Mesenchymal stem cell (in vitro differentiated cells and primary cell): ENCODE results near the gene DNMT1.
A peak's percentile ranks its signal among the peaks of the same experiment; 100 is the strongest.

Experiments
- DNase-seq: peaks from one replicate; pipeline ENCODE4 v3.0.0-alpha.2; 2013
- H2AFZ ChIP-seq: one replicate; pipeline ENCODE4 v1.6.1; 2013; ENCODE audit warnings: low read depth, mild to moderate bottlenecking, control low read depth, inconsistent platforms, low read length, moderate library complexity
- H2AK5ac ChIP-seq: 2 replicates; pipeline ENCODE4 v1.6.1; 2013; ENCODE audit warnings: low read length, moderate library complexity, mild to moderate bottlenecking, inconsistent platforms; ENCODE audit not compliant: severe bottlenecking
- H2BK120ac ChIP-seq: one replicate; pipeline ENCODE4 v1.6.1; 2013; ENCODE audit warnings: low read depth, mild to moderate bottlenecking, inconsistent platforms, low read length, moderate library complexity
- H2BK12ac ChIP-seq, 2 experiments: one replicate each; pipeline ENCODE4 v1.6.1; 2013; ENCODE audit warnings: inconsistent platforms in 2 of 2, low read length in 2 of 2, mild to moderate bottlenecking in 2 of 2, moderate library complexity in 2 of 2, control low read depth in 1 of 2
- H2BK15ac ChIP-seq: one replicate; pipeline ENCODE4 v1.6.1; 2013; ENCODE audit warnings: mild to moderate bottlenecking, low read depth, inconsistent platforms; ENCODE audit not compliant: poor library complexity, severe bottlenecking
- H2BK5ac ChIP-seq: 2 replicates; pipeline ENCODE4 v1.6.1; 2013; ENCODE audit warnings: low read depth, mild to moderate bottlenecking, low read length, control low read depth, inconsistent platforms; ENCODE audit not compliant: poor library complexity, severe bottlenecking
- H3K14ac ChIP-seq, 2 experiments: one replicate each; pipeline ENCODE4 v1.6.1; 2013; ENCODE audit warnings: inconsistent platforms in 2 of 2, low read length in 2 of 2, control low read depth in 1 of 2, mild to moderate bottlenecking in 1 of 2, moderate library complexity in 1 of 2
- H3K18ac ChIP-seq, 2 experiments: one replicate each; pipeline ENCODE4 v1.6.1; 2013; ENCODE audit warnings: inconsistent platforms in 2 of 2, low read length in 2 of 2, control low read depth in 1 of 2, low read depth in 1 of 2, mild to moderate bottlenecking in 1 of 2
- H3K23ac ChIP-seq, 2 experiments: one replicate each; pipeline ENCODE4 v1.6.1; 2013; ENCODE audit warnings: inconsistent platforms in 2 of 2, low read length in 2 of 2, mild to moderate bottlenecking in 2 of 2, moderate library complexity in 2 of 2, control low read depth in 1 of 2
- H3K27ac ChIP-seq: 2 replicates; pipeline ENCODE4 v1.5.1; 2013; ENCODE audit warnings: mild to moderate bottlenecking, moderate library complexity, low read length, control low read depth, inconsistent platforms; ENCODE audit not compliant: poor library complexity, severe bottlenecking
- H3K27me3 ChIP-seq, 2 experiments: 2 replicates each; pipeline versions ENCODE4 v1.6.1 to v1.7.0; 2013; ENCODE audit warnings: low read length in 2 of 2, mild to moderate bottlenecking in 2 of 2, moderate library complexity in 2 of 2, control low read depth in 1 of 2, inconsistent platforms in 1 of 2; ENCODE audit not compliant: control insufficient read depth in 1 of 2, insufficient read depth in 1 of 2
- H3K36me3 ChIP-seq, 2 experiments: 2 replicates each; pipeline versions ENCODE4 v1.6.1 to v1.7.0; 2013; ENCODE audit warnings: low read length in 2 of 2, control low read depth in 1 of 2, inconsistent platforms in 1 of 2, low read depth in 1 of 2, mild to moderate bottlenecking in 1 of 2; ENCODE audit not compliant: insufficient read depth in 2 of 2, control insufficient read depth in 1 of 2
- H3K4ac ChIP-seq, 2 experiments: one replicate each; pipeline ENCODE4 v1.6.1; 2013; ENCODE audit warnings: inconsistent platforms in 2 of 2, low read length in 2 of 2, mild to moderate bottlenecking in 2 of 2, moderate library complexity in 2 of 2, control low read depth in 1 of 2, low read depth in 1 of 2
- H3K4me1 ChIP-seq: 2 replicates; pipeline ENCODE4 v1.6.1; 2013; ENCODE audit warnings: low read depth, low read length, control low read depth; ENCODE audit not compliant: control insufficient read depth, insufficient read depth
- H3K4me2 ChIP-seq: 2 replicates; pipeline ENCODE4 v1.6.1; 2013; ENCODE audit warnings: low read length, mild to moderate bottlenecking, inconsistent platforms; ENCODE audit not compliant: poor library complexity, severe bottlenecking
- H3K4me3 ChIP-seq, 2 experiments: 2 replicates each; pipeline versions ENCODE4 v1.5.1 to v1.7.0; 2013; ENCODE audit warnings: low read length in 2 of 2, mild to moderate bottlenecking in 2 of 2, control low read depth in 1 of 2, low read depth in 1 of 2; ENCODE audit not compliant: insufficient read depth in 1 of 2
- H3K79me1 ChIP-seq: replicated peaks from 2 replicates; pipeline ENCODE4 v1.6.1; 2013; ENCODE audit warnings: mild to moderate bottlenecking, control low read depth, low read length, inconsistent platforms; ENCODE audit not compliant: poor library complexity, severe bottlenecking
- H3K9ac ChIP-seq: 2 replicates; pipeline ENCODE4 v1.7.0; 2013; ENCODE audit warnings: mild to moderate bottlenecking, low read length, moderate library complexity
- H3K9me3 ChIP-seq: 2 replicates; pipeline ENCODE4 v1.7.0; 2013; ENCODE audit warnings: mild to moderate bottlenecking, low read length; ENCODE audit not compliant: control insufficient read depth
- H4K8ac ChIP-seq: one replicate; pipeline ENCODE4 v1.6.1; 2013; ENCODE audit warnings: inconsistent platforms, mild to moderate bottlenecking, low read length, moderate library complexity
- H4K91ac ChIP-seq: one replicate; pipeline ENCODE4 v1.6.1; 2013; ENCODE audit warnings: mild to moderate bottlenecking, low read length, inconsistent platforms
- WGBS: methylation state at CpG from one replicate; pipeline ENCODE4 v1.1.7; 2013; ENCODE audit warnings: mixed read lengths; 5-methylcytosine and 5-hydroxymethylcytosine counted together

DNMT1 gene

GRCh38 chr19:10089801-10090375 lies 104.9 kb downstream of the DNMT1 start:
- H3K9ac ChIP-seq, result no peak overlapping the region
- no peak overlapping the region for H3K14ac ChIP-seq
- H3K18ac ChIP-seq, result no peak overlapping the region
- 82% methylated on average over 14 of the region's 15 CpGs for WGBS
- no peak overlapping the region for H3K4me2 ChIP-seq
- H4K91ac ChIP-seq, result no peak overlapping the region
- no peak overlapping the region for H2AK5ac ChIP-seq
- peaks cover 4% of the 10 kb centered on the region for H3K79me1 ChIP-seq
- H2BK12ac ChIP-seq, result no peak overlapping the region
- H3K4me1 ChIP-seq, result peaks cover 9% of the 10 kb centered on the region
- H2BK5ac ChIP-seq, result no peak overlapping the region
- no peak overlapping the region for H3K4ac ChIP-seq
- H2AFZ ChIP-seq, result no peak overlapping the region
- no peaks in the 10 kb centered on the region for H3K9me3 ChIP-seq
- H2BK120ac ChIP-seq, result no peak overlapping the region
- H4K8ac ChIP-seq, result no peak overlapping the region
- H3K36me3 ChIP-seq, result peaks cover 44 to 49% of the 10 kb centered on the region in 2 experiments
- no peak for DNase-seq
- H3K27ac ChIP-seq, result no peak overlapping the region
- H2BK15ac ChIP-seq, result no peak overlapping the region
- no peak overlapping the region for H3K23ac ChIP-seq
- no peak overlapping the region for H3K4me3 ChIP-seq
- H3K27me3 ChIP-seq, result no peaks in the 10 kb centered on the region

GRCh38 chr19:10088949-10089554 lies 105.7 kb downstream of the DNMT1 start:
- H3K4me2 ChIP-seq, result no peak overlapping the region

GRCh38 chr19:10087296-10088061 lies 107.3 kb downstream of the DNMT1 start:
- peak overlapping the region; percentile 19 for H4K8ac ChIP-seq
- no peak overlapping the region for H2BK12ac ChIP-seq

More at GRCh38 chr19:10088949-10089554, 105.7 kb downstream of the DNMT1 start:
- no peak overlapping the region for H3K4ac ChIP-seq
- 94% methylated on average over 6 of the region's 6 CpGs for WGBS
- H3K27ac ChIP-seq, result no peak overlapping the region
- H4K91ac ChIP-seq, result no peak overlapping the region
- H3K27me3 ChIP-seq, result no peaks in the 10 kb centered on the region
- no peak overlapping the region for H3K4me3 ChIP-seq
- H2BK12ac ChIP-seq, result no peak overlapping the region
- H4K8ac ChIP-seq, result no peak overlapping the region
- H2BK15ac ChIP-seq, result no peak overlapping the region
- H2AFZ ChIP-seq, result no peak overlapping the region
- H3K36me3 ChIP-seq, result peaks cover 44 to 49% of the 10 kb centered on the region in 2 experiments
- H3K9ac ChIP-seq, result no peak overlapping the region
- no peak for DNase-seq
- H3K18ac ChIP-seq, result no peak overlapping the region
- no peak overlapping the region for H2BK5ac ChIP-seq
- peaks cover 4% of the 10 kb centered on the region for H3K79me1 ChIP-seq
- H3K23ac ChIP-seq, result no peak overlapping the region
- peaks cover 9% of the 10 kb centered on the region for H3K4me1 ChIP-seq
- H2AK5ac ChIP-seq, result no peak overlapping the region
- H3K14ac ChIP-seq, result no peak overlapping the region
- no peak overlapping the region for H2BK120ac ChIP-seq
- H3K9me3 ChIP-seq, result no peaks in the 10 kb centered on the region

GRCh38 chr19:10086591-10087192 lies 108.1 kb downstream of the DNMT1 start:
- H3K14ac ChIP-seq, result peak overlapping the region; percentile 62 to 68
- peak overlapping the region; percentile 89 to 98 for H3K18ac ChIP-seq
- peak overlapping the region; percentile 71 for H4K8ac ChIP-seq
- DNase-seq, result no peak
- H2BK12ac ChIP-seq, result peak overlapping the region in 1 of 2 experiments; percentile 47
- H4K91ac ChIP-seq, result peak overlapping the region; percentile 78
- H3K27me3 ChIP-seq, result no peaks in the 10 kb centered on the region
- H2BK5ac ChIP-seq, result no peak overlapping the region
- peak overlapping the region; percentile 95 for H3K9ac ChIP-seq
- H3K9me3 ChIP-seq, result no peaks in the 10 kb centered on the region
- H2BK120ac ChIP-seq, result peak overlapping the region; percentile 54
- peak overlapping the region; percentile 66 for H2AFZ ChIP-seq
- peaks cover 4% of the 10 kb centered on the region for H3K79me1 ChIP-seq
- peak overlapping the region; percentile 60 for H2BK15ac ChIP-seq
- peak overlapping the region; percentile 93 to 95 for H3K4me3 ChIP-seq
- no peak overlapping the region for H3K27ac ChIP-seq
- H3K4me1 ChIP-seq, result peaks cover 9% of the 10 kb centered on the region
- no peak overlapping the region for H2AK5ac ChIP-seq
- no peak overlapping the region for H3K23ac ChIP-seq
- peak overlapping the region; percentile 82 to 89 for H3K4ac ChIP-seq
- H3K36me3 ChIP-seq, result peaks cover 25 to 26% of the 10 kb centered on the region in 2 experiments
- peak overlapping the region; percentile 72 for H3K4me2 ChIP-seq
- WGBS, result 7% methylated on average over 30 of the region's 43 CpGs

More at GRCh38 chr19:10087296-10088061, 107.3 kb downstream of the DNMT1 start:
- peak overlapping the region; percentile 95 for H3K9ac ChIP-seq
- H3K79me1 ChIP-seq, result peaks cover 4% of the 10 kb centered on the region
- no peak overlapping the region for H3K27ac ChIP-seq
- H2AFZ ChIP-seq, result no peak overlapping the region
- peak overlapping the region; percentile 72 for H3K4me2 ChIP-seq
- peak overlapping the region in 1 of 2 experiments; percentile 10 for H3K23ac ChIP-seq
- H3K27me3 ChIP-seq, result no peaks in the 10 kb centered on the region
- peaks cover 9% of the 10 kb centered on the region for H3K4me1 ChIP-seq
- no peak overlapping the region for H3K14ac ChIP-seq
- H4K91ac ChIP-seq, result no peak overlapping the region
- H3K18ac ChIP-seq, result no peak overlapping the region
- H2BK15ac ChIP-seq, result no peak overlapping the region
- H2AK5ac ChIP-seq, result no peak overlapping the region
- H3K4ac ChIP-seq, result no peak overlapping the region
- no peak for DNase-seq
- H3K36me3 ChIP-seq, result peaks cover 33 to 34% of the 10 kb centered on the region in 2 experiments
- 83% methylated on average over 17 of the region's 18 CpGs for whole genome bisulfite sequencing
- peak overlapping the region in 1 of 2 experiments; percentile 93 for H3K4me3 ChIP-seq
- no peak overlapping the region for H2BK5ac ChIP-seq
- no peak overlapping the region for H2BK120ac ChIP-seq
- H3K9me3 ChIP-seq, result no peaks in the 10 kb centered on the region
